Adrenal gland (tissue), 5 donors: Measurements from ENCODE around the gene CHST6.

Experiments
- POLR2A ChIP-seq, 2 donors: fragments of 450-650 bp; IDR thresholded peaks; one replicate each; pipeline ENCODE4 v1.6.1; 2017; ENCODE audit warnings: antibody characterized with exemption in 2 of 2, mild to moderate bottlenecking in 2 of 2, moderate library complexity in 1 of 2
- TF ChIP-seq, protein P1 (sequence below), 6 experiments: fragments of 450-650 bp in 4 of 6; fragments of 200-600 bp in 2 of 6; sonication (generic) in 1 of 6; IDR thresholded peaks; 1 replicate in 5 of 6; 2 replicates in 1 of 6; pipeline versions ENCODE4 v1.5.1 to v1.8.0; 2016 to 2021; ENCODE audit warnings: antibody characterized with exemption in 6 of 6, mild to moderate bottlenecking in 2 of 6, moderate library complexity in 1 of 6
- donor health status: DM: no; HTN: no; CAD: no.

DNA sequence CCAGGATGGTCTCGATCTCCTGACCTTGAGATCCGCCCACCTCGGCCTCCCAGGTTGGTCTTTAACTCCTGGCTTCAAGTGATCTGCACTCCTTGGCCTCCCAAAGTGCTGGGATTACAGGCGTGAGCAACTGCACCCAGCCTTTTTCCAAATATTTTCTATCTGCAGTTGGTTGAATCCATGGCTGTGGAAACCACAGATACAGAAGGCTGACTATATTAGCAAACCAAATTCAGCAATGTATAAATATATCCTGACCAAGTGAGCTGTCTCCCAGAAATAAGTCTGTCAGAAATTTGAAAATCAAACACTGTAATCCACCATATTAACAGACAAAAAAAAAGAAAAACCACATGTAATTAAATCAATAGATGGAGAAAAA, 71.5 kb downstream of the CHST6 start:
- TF ChIP-seq, protein P1, sequence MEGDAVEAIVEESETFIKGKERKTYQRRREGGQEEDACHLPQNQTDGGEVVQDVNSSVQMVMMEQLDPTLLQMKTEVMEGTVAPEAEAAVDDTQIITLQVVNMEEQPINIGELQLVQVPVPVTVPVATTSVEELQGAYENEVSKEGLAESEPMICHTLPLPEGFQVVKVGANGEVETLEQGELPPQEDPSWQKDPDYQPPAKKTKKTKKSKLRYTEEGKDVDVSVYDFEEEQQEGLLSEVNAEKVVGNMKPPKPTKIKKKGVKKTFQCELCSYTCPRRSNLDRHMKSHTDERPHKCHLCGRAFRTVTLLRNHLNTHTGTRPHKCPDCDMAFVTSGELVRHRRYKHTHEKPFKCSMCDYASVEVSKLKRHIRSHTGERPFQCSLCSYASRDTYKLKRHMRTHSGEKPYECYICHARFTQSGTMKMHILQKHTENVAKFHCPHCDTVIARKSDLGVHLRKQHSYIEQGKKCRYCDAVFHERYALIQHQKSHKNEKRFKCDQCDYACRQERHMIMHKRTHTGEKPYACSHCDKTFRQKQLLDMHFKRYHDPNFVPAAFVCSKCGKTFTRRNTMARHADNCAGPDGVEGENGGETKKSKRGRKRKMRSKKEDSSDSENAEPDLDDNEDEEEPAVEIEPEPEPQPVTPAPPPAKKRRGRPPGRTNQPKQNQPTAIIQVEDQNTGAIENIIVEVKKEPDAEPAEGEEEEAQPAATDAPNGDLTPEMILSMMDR (IDR thresholded peaks at IDR 0.05) = no peak
- TF ChIP-seq POLR2A (IDR thresholded peaks at IDR 0.05) = no peak
